NCI-H1436 (cell line): ENCODE data around the gene GPRASP1.
A peak's percentile ranks its signal among the peaks of the same experiment; 100 is the strongest.
"Not testable (repeated sequence)": the region's sequence is repeated elsewhere in the genome, so short reads cannot be mapped to it uniquely, and the experiment has no call there.

Experiments used
- DNase-seq: peaks from one replicate; lab custom pipeline; 2025; lab: John Stamatoyannopoulos, UW

The GPRASP1 gene, protein sequence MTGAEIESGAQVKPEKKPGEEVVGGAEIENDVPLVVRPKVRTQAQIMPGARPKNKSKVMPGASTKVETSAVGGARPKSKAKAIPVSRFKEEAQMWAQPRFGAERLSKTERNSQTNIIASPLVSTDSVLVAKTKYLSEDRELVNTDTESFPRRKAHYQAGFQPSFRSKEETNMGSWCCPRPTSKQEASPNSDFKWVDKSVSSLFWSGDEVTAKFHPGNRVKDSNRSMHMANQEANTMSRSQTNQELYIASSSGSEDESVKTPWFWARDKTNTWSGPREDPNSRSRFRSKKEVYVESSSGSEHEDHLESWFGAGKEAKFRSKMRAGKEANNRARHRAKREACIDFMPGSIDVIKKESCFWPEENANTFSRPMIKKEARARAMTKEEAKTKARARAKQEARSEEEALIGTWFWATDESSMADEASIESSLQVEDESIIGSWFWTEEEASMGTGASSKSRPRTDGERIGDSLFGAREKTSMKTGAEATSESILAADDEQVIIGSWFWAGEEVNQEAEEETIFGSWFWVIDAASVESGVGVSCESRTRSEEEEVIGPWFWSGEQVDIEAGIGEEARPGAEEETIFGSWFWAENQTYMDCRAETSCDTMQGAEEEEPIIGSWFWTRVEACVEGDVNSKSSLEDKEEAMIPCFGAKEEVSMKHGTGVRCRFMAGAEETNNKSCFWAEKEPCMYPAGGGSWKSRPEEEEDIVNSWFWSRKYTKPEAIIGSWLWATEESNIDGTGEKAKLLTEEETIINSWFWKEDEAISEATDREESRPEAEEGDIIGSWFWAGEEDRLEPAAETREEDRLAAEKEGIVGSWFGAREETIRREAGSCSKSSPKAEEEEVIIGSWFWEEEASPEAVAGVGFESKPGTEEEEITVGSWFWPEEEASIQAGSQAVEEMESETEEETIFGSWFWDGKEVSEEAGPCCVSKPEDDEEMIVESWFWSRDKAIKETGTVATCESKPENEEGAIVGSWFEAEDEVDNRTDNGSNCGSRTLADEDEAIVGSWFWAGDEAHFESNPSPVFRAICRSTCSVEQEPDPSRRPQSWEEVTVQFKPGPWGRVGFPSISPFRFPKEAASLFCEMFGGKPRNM (N-terminal part only)

DNA sequence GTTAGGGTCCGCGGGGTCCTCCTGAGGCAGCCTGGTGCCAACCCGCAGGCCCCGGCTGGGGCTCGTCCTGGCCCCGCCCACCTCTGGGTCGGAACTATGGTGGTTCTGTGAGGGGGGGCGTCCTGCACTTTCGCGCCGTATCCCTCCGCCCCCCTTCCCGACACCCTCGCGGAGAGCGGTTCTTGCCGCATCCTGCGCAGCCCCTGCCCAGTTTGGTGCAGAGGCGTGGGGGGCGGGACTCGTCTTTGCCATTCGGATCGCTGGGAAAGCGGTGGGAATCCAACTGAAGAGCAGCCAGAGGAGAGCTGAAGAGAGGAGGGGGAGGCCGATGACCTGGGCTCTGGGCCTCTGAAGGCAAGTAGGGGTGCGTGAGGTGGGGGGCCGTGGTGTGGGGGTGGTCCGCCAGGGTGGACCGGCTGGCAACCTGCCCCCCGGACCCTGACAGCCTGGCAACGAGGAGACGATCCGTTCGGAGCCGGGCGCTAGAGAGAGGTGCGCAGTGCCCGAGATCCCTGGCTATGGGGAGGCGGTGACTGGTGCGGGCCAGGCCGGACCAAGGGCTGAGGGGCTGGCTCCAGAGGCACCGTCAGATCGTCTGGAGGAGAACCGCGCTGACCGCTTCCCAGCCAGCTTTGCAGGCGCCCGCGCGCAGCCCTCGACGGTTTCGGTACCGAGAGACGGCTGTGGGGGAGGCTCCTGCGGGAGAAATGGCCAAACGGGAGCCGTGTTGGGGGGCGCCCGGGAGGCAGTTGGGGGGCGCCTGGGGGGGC lies at the start of gene GPRASP1:
Gene GPRASP1, plus strand, starts transcription at position 242 of the 770 bp plus-strand sequence. CDS start 2,431 bp downstream, outside the sequence.
- DNase-seq: peak; percentile 41

GRCh38 chrX:102604327-102604726 lies 47.0 kb upstream of the GPRASP1 start:
- no peak for DNase-seq

- no peak for DNase-seq
Measured at GRCh38 chrX:102606115-102606514, 45.2 kb upstream of the GPRASP1 start.

DNA sequence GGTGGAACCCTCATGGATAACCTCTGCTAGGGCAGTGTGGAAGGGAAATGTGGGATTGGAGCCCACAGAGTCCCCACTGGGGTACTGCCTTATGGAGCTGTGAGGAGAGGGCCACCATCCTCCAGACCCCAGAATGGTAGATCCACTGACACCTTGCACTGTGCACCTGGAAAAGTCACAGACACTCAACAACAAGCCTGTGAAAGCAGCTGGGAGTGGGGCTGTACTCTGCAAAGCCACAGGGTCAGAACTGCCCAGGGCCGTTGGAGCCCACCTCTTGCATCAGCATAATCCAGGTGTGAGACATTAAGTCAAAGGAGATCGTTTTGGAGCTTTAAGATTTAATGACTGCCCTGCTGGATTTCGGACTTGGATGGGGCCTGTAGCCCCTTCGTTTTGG lies 40.4 kb upstream of the GPRASP1 start:
- no peak for DNase-seq

GRCh38 chrX:102624105-102624504 lies 27.2 kb upstream of the GPRASP1 start:
- DNase-seq: no peak

DNA sequence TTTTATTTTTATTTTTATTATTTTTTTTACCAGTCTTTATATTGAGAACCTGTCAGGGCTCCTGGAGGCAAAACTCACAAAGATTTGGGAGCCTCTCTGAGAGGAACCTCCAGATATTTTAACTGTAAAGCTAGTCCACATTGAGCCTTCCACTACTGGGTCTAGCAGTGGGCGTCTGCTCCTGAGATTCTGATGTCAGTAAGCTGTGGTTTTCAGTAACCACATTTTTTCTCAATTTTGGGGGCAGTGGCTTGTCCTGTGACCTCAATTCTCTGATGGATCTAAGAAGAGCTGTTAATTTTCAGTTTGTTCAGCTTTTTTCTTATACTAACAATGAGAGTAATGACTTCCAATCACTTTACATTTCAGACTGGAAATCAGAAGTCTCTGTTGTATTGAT lies 23.6 kb upstream of the GPRASP1 start:
- DNase-seq: no peak

GRCh38 chrX:102637561-102637960 lies 13.7 kb upstream of the GPRASP1 start:
- DNase-seq: no peak

GRCh38 chrX:102650903-102651241 lies 411 bp upstream of the GPRASP1 start:
- no peak for DNase-seq

DNA sequence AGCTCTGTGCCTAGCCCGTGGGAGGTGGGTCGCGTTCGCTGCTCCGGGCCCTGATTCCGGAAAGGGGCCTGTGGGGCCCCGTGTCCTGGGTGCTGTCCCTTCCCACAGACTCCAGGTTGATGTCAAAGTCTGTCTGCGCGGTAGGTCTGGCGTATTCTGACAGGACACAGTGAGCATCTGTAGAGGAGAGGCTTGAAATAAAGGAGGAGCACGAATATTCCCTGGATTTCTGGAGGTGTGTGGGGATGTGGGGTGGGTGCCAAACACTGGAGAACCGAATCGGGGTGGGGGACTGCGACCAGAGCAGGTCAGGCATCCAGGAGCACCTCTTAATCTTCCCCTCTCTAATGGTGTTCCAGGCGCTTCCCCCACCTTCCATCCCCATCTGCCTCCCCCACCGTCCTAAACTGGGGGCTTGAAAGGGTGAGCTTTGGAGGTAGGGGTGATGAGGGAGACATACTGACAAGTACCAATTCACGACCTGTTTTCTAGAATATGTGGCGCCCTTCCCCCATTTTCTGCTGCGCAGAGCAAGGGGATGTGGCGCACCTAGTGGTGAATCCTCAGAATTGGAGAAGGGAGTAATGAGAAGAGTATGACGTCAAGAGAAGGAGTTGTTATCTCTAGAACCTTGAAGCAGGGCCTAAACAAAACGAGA lies 877 bp downstream of the GPRASP1 start:
- DNase-seq: peak; percentile 63

GRCh38 chrX:102654696-102655095 lies 3.4 kb downstream of the GPRASP1 start:
- no peak for DNase-seq

DNA sequence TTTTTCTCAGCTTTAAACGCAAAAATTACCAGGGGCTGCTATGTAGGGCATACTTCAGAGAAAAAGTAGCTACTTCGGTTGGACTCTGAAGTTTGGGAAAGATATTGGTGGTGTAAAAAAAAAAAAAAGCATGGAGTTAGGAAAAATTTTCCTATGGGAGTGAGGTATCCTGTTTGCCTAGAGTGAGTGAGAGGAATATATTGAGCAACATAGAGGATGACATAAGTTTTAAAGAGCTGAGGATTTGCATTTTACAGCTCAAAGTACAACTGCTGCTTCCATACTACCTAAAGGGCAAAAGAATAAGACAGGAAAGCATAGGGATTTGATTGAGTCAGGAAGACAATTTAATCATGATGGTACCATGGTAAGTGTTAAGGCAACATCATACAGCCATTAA lies 7.3 kb downstream of the GPRASP1 start:
- DNase-seq: no peak

- DNase-seq: peak; percentile 78
Measured at GRCh38 chrX:102659790-102660757, 8.8 kb downstream of the GPRASP1 start.

DNA sequence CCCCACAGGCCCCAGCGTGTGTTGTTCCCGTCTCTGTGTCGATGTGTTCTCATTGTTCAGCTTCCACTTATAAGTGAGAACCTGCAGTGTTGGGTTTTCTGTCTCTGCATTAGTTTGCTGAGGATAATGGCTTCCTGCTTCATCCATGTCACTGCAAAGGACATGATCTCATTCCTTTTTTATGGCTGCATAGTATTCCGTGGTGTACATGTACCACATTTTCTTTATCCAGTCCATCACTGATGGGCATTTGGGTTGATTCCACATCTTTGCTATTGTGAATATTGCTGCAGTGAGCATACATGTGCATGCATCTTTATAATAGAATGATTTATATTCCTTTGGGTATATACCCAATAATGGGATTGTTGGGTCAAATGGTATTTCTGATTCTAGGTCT lies 12.5 kb downstream of the GPRASP1 start:
- DNase-seq: not testable (repeated sequence)

- not testable (repeated sequence) for DNase-seq
Measured at GRCh38 chrX:102667034-102667433, 15.8 kb downstream of the GPRASP1 start.

GRCh38 chrX:102669526-102669925 lies 18.2 kb downstream of the GPRASP1 start:
- DNase-seq: no peak

GRCh38 chrX:102672856-102673255 lies 21.6 kb downstream of the GPRASP1 start:
- DNase-seq: no peak

- DNase-seq: not testable (repeated sequence)
Measured at GRCh38 chrX:102677479-102677878, 26.2 kb downstream of the GPRASP1 start.

DNA sequence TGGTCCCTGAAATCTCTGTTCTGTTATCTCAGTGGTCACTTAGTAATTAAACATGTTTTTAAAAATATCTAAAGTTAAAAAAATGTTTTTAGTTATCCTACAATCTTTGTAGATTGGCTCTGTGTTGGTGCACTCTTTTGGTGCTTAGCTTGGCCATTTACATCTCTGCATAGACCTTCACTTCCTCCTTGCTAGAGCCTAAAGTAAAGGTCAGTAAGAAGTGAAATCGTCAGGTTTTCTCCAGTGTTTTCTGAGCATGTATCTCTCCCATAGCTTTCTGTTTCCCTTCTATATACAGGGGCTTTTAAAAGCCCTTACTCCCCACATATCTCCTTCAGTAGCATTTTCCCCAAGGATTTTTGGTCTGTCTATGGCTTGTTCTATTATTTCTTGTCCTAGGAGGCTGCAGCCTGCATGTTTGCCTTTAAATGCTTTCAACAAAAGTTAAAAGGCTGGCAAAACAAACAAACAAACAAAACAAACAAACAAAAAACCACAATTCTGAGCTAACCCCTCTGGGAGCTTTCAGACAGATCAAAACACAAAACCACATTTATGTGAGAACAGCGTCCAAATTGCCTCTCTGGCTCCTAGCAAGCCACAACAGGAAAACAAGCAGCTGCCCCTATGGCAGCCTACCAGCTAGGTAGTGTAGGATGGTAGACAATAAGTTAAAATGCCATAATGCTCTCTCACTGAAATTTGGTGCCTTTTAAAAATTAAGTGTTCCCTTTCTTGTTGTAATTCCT lies 33.7 kb downstream of the GPRASP1 start:
- no peak for DNase-seq

- DNase-seq: no peak
Measured at GRCh38 chrX:102694749-102695148, 43.5 kb downstream of the GPRASP1 start.
